Esophagus mucosa (tissue), 1 donor: ENCODE data around the gene NR3C2. TPM values are rescaled to one million over a fixed set of nuclear protein-coding genes. Genes with fewer than 3 reads are reported as not detected.
"Not testable (repeated sequence)": the region's sequence is repeated elsewhere in the genome, so short reads cannot be mapped to it uniquely, and the experiment has no call there.

Experiments
- ATAC-seq: fragments of 200-7000 bp; cut with Tn5 transposase; one replicate; pipeline ENCODE4 v1.9.1; 2020
- total RNA-seq: library from RNA; stranded (reverse); gene quantifications from one replicate; pipeline ENCODE4 v1.2.4, GENCODE V29; 2023
- donor health status: DM: yes; HTN: yes; CAD: no.

NR3C2 gene
- total RNA-seq, 1 donor from 2014 or later, result 1.1 TPM

GRCh38 chr4:148364525-148364924, 77.7 kb downstream of the NR3C2 start:
- ATAC-seq, result no peak

- no peak for ATAC-seq
Measured at GRCh38 chr4:148359769-148360168, 82.4 kb downstream of the NR3C2 start.

- ATAC-seq, result no peak
Measured at GRCh38 chr4:148355442-148356123, 86.6 kb downstream of the NR3C2 start.

- ATAC-seq, result no peak
Measured at GRCh38 chr4:148354186-148354585, 88.0 kb downstream of the NR3C2 start.

GRCh38 chr4:148353571-148353970, 88.6 kb downstream of the NR3C2 start:
- ATAC-seq, result no peak

GRCh38 chr4:148349153-148349552, 93.1 kb downstream of the NR3C2 start:
- ATAC-seq, result no peak

- no peak for ATAC-seq
Measured at GRCh38 chr4:148346657-148347056, 95.6 kb downstream of the NR3C2 start.

- no peak for ATAC-seq
Measured at GRCh38 chr4:148345509-148345908, 96.7 kb downstream of the NR3C2 start.

GRCh38 chr4:148344941-148345340, 97.3 kb downstream of the NR3C2 start:
- ATAC-seq, result no peak

- ATAC-seq, result no peak
Measured at GRCh38 chr4:148344352-148344751, 97.9 kb downstream of the NR3C2 start.

- ATAC-seq, result no peak
Measured at GRCh38 chr4:148341980-148342800, 100.0 kb downstream of the NR3C2 start.

GRCh38 chr4:148335133-148335532, 107.1 kb downstream of the NR3C2 start:
- ATAC-seq, result no peak

- no peak for ATAC-seq
Measured at GRCh38 chr4:148333265-148333664, 108.9 kb downstream of the NR3C2 start.

GRCh38 chr4:148332486-148332885, 109.7 kb downstream of the NR3C2 start:
- no peak for ATAC-seq

GRCh38 chr4:148330724-148331123, 111.5 kb downstream of the NR3C2 start:
- no peak for ATAC-seq

- ATAC-seq, result no peak
Measured at GRCh38 chr4:148330161-148330560, 112.1 kb downstream of the NR3C2 start.

GRCh38 chr4:148329751-148330150, 112.5 kb downstream of the NR3C2 start:
- no peak for ATAC-seq

- no peak for ATAC-seq
Measured at GRCh38 chr4:148327683-148328082, 114.5 kb downstream of the NR3C2 start.

GRCh38 chr4:148323316-148323715, 118.9 kb downstream of the NR3C2 start:
- not testable (repeated sequence) for ATAC-seq

GRCh38 chr4:148315049-148315448, 127.2 kb downstream of the NR3C2 start:
- ATAC-seq, result no peak

GRCh38 chr4:148312956-148313490, 129.2 kb downstream of the NR3C2 start:
- ATAC-seq, result no peak

- ATAC-seq, result no peak
Measured at GRCh38 chr4:148311526-148311925, 130.7 kb downstream of the NR3C2 start.

- ATAC-seq, result no peak
Measured at GRCh38 chr4:148310756-148311155, 131.5 kb downstream of the NR3C2 start.

GRCh38 chr4:148305751-148306150, 136.5 kb downstream of the NR3C2 start:
- no peak for ATAC-seq
